Chondrocyte (in vitro differentiated cells): ENCODE measurements around the gene SLC31A2. TPM values are rescaled to one million over a fixed set of nuclear protein-coding genes. Genes with fewer than 3 reads are reported as not detected.

Experiments used
- DNase-seq: peaks from one replicate; pipeline ENCODE4 v3.0.0; 2021; ENCODE audit warnings: mixed read lengths, low spot score
- H3K27ac Mint-ChIP-seq: one replicate; pipeline ENCODE4 v1.8.0; 2021; ENCODE audit warnings: mild to moderate bottlenecking, moderate library complexity, mixed read lengths; ENCODE audit not compliant: unreplicated experiment
- H3K27me3 Mint-ChIP-seq: 2 replicates; pipeline ENCODE4 v1.8.0; 2021; ENCODE audit warnings: low read depth, mixed read lengths
- H3K36me3 Mint-ChIP-seq: 2 replicates; pipeline ENCODE4 v1.8.0; 2021; ENCODE audit warnings: low read depth, mixed read lengths
- H3K4me1 Mint-ChIP-seq: 2 replicates; pipeline ENCODE4 v1.8.0; 2021; ENCODE audit warnings: low read depth, mild to moderate bottlenecking, mixed read lengths
- H3K4me3 Mint-ChIP-seq: one replicate; pipeline ENCODE4 v1.8.0; 2021; ENCODE audit warnings: mild to moderate bottlenecking, moderate library complexity, mixed read lengths; ENCODE audit not compliant: unreplicated experiment
- H3K9me3 Mint-ChIP-seq: 2 replicates; pipeline ENCODE4 v1.8.0; 2021; ENCODE audit warnings: low read depth, mixed read lengths
- CTCF ChIP-seq: fragments of 200-600 bp; sonication (generic); IDR thresholded peaks from 2 replicates; pipeline ENCODE4 v1.5.0; 2021; ENCODE audit warnings: antibody characterized with exemption, mild to moderate bottlenecking, moderate library complexity
- total RNA-seq: library from RNA; stranded (reverse); gene quantifications from 3 replicates; pipeline ENCODE4 v1.2.1, GENCODE V29; 2021

SLC31A2 gene
- total RNA-seq, 1 donor from 2014 or later, result 5.8 TPM

GRCh38 chr9:113154471-113154870 is 3.7 kb downstream of the SLC31A2 start:
- Mint-ChIP-seq H3K4me1 (peaks cover 17% of the 10 kb centered on the region), H3K9me3 (no peaks in the 10 kb centered on the region), H3K36me3 (peaks cover 9% of the 10 kb centered on the region), H3K4me3 (no peak overlapping the region), H3K27ac (no peak overlapping the region), H3K27me3 (no peaks in the 10 kb centered on the region)
- TF ChIP-seq CTCF, result no peak
- no peak for DNase-seq

- Mint-ChIP-seq H3K9me3 (no peaks in the 10 kb centered on the region), H3K4me1 (peaks cover 17% of the 10 kb centered on the region), H3K4me3 (no peak overlapping the region), H3K27ac (no peak overlapping the region), H3K36me3 (peaks cover 9% of the 10 kb centered on the region), H3K27me3 (no peaks in the 10 kb centered on the region)
- no peak for DNase-seq
- TF ChIP-seq CTCF, result no peak
These were observed 4.1 kb downstream of the SLC31A2 start for GRCh38 chr9:113154946-113155345.

GRCh38 chr9:113155911-113156588 is 5.2 kb downstream of the SLC31A2 start:
- no peaks in the 10 kb centered on the region for H3K27me3 Mint-ChIP-seq
- no peak for TF ChIP-seq CTCF
- H3K4me3 Mint-ChIP-seq, result no peak overlapping the region
- H3K4me1 Mint-ChIP-seq, result peaks cover 21% of the 10 kb centered on the region
- no peak overlapping the region for H3K27ac Mint-ChIP-seq
- H3K9me3 Mint-ChIP-seq, result no peaks in the 10 kb centered on the region
- peaks cover 12% of the 10 kb centered on the region for H3K36me3 Mint-ChIP-seq
- no peak for DNase-seq

GRCh38 chr9:113156880-113157279 is 6.1 kb downstream of the SLC31A2 start:
- no peak for TF ChIP-seq CTCF
- peaks cover 16% of the 10 kb centered on the region for H3K36me3 Mint-ChIP-seq
- H3K4me1 Mint-ChIP-seq, result peaks cover 20% of the 10 kb centered on the region
- H3K27me3 Mint-ChIP-seq, result no peaks in the 10 kb centered on the region
- no peaks in the 10 kb centered on the region for H3K9me3 Mint-ChIP-seq
- H3K27ac Mint-ChIP-seq, result no peak overlapping the region
- no peak overlapping the region for H3K4me3 Mint-ChIP-seq
- DNase-seq, result no peak

- Mint-ChIP-seq H3K36me3 (peaks cover 25% of the 10 kb centered on the region), H3K27ac (no peak overlapping the region), H3K4me3 (no peak overlapping the region), H3K27me3 (no peaks in the 10 kb centered on the region), H3K9me3 (no peaks in the 10 kb centered on the region), H3K4me1 (peaks cover 9% of the 10 kb centered on the region)
- TF ChIP-seq CTCF, result no peak
- DNase-seq, result no peak
These were observed 7.6 kb downstream of the SLC31A2 start for GRCh38 chr9:113158446-113158845.
